GM13977 (cell line): ENCODE data around the gene RFT1.
A peak's percentile ranks its signal among the peaks of the same experiment; 100 is the strongest.

Experiments
- DNase-seq: peaks from one replicate; pipeline ENCODE4 v3.0.0; 2012; ENCODE audit warnings: low spot score
- in situ Hi-C: fragments of 300-500 bp; cut with MboI; formaldehyde crosslinking; loops from one replicate; pipeline ENCODE4 v1.12.0; 2022; ENCODE audit warnings: low sequenced_read_pairs, low pct_unique_long_range_greater_than_20kb, mixed read lengths, inconsistent platforms; ENCODE audit not compliant: unreplicated experiment
- TF ChIP-seq, protein P1 (sequence below): IDR thresholded peaks from 2 replicates; pipeline ENCODE4 v1.5.1; 2012; ENCODE audit warnings: mild to moderate bottlenecking, control low read depth; ENCODE audit not compliant: insufficient read depth; ENCODE audit errors: extremely low read depth, missing control alignments

RFT1 gene

DNA sequence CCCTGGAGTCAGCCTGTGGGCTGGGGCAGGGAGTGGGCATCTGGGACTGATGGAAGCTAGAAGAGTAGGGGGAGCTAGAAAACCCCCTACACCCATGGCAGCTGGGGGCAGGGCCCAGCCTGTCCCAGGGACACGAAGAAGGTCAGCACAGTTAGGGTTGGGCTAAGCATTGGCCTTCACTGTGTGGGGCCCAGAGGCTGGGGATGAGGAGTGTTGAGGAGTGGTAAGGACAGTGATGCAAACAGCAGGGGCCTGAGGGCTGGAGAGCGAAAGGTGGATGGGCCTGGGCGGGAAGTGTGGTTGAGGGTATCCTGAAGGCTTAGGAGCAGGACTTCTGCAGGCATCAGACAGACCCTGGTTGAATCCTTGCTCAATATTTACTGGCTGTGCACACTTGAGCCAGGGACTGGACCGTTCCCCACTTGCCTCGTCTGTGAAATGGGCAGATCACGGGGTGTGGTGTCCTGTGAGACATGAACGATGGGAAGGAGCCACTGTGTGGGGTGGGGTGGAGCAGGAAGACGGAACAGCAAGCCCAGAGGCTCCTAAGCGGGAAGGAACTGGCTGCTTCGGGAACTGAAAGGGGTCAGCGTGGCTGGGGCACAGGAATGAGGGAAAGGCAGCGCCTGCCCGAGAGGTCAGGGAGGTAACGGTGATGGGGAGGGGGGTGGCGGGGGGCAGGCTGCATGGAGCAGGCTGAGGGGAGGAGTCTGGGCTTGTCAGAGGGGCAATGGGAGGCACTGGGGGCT lies 38.1 kb upstream of the RFT1 start:
- in situ Hi-C loops, result no loop called here
- no peak for DNase-seq
- TF ChIP-seq, protein P1, sequence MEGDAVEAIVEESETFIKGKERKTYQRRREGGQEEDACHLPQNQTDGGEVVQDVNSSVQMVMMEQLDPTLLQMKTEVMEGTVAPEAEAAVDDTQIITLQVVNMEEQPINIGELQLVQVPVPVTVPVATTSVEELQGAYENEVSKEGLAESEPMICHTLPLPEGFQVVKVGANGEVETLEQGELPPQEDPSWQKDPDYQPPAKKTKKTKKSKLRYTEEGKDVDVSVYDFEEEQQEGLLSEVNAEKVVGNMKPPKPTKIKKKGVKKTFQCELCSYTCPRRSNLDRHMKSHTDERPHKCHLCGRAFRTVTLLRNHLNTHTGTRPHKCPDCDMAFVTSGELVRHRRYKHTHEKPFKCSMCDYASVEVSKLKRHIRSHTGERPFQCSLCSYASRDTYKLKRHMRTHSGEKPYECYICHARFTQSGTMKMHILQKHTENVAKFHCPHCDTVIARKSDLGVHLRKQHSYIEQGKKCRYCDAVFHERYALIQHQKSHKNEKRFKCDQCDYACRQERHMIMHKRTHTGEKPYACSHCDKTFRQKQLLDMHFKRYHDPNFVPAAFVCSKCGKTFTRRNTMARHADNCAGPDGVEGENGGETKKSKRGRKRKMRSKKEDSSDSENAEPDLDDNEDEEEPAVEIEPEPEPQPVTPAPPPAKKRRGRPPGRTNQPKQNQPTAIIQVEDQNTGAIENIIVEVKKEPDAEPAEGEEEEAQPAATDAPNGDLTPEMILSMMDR, result no peak

DNA sequence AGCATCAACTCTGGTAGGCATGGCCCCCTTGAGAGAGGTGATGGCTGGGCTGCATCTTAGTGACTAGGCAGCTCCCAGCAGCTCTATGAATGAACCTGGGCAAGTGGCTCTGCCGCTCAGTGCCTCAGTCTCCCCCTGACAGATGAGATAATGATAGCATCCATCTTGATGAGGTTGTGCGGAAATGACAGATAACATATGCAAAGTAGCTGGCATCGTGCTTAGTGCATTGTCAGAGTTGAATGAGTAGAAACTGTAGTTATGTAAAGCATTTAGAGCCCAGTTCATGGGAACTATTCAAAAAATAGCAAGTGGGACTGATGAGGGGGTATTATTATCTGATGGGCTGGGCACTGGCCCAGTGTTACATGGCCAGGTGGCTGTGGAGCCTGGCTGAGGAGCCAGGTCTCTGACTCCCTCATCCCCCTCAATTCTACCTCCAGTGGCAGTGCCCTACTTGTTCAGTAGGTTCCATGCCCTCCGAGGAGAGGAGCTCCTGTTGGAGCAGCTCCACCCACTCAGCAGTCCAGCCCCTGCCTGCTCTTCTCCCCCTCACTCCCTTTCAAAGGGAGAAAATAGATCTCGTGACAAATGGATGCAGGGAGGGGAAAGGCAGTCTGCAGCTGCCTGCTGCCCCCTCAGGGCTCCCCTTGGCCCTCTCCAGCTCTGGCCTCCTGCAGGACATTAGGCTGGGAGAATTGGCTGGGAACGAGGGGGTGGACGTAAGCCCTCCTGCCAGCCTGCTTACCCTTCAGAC lies 37.4 kb upstream of the RFT1 start:
- DNase-seq, result peak; percentile 57
- TF ChIP-seq, protein P1, result no peak
- in situ Hi-C loops, result no loop called here

DNA sequence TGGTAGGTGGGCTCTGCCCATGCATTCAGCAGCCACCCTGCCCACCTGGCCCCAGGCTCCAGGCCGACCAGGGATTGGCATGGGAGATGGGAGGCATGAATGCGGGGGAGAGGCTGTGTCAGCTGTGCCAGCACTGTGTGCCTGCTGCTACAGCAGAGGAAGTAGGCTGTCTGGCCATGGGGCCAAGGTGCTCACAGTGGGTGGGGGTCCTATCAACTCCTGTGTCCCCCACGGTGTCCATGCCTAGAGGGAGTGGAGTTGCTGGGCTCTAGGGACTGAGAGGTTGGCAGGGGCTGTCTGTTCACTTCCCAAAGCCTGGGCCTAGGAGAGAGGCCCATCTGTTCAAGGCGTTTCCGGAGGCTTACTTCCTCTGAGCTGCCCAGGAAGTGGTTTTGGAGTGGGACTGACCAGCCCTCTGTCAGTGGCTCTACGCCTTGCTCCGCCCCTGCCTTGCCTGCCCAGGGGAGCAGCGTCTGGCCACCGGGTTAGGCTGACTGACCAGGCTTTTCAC lies 36.6 kb upstream of the RFT1 start:
- TF ChIP-seq, protein P1, result no peak
- in situ Hi-C loops, result no loop called here
- no peak for DNase-seq

DNA sequence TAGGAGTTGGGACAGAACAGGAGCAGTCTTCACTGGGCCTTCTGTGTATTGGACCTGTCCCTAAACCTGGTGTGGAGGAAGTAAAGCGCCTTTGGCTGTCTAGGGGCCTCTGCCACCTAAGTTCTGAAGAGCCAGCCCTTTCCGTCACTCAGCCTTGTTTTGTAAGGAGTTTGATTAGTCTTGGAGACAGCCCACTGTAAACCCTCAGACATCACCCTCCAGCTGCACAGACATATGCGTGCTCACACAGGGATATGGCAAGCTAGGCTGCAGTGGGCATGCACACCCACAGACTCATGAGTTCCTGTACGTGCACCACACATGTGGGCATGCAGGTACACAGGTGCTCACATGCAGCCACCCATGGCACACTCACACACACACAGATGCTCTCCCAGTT lies 36.0 kb upstream of the RFT1 start:
- DNase-seq, result no peak
- in situ Hi-C loops, result no loop called here
- TF ChIP-seq, protein P1, result no peak

DNA sequence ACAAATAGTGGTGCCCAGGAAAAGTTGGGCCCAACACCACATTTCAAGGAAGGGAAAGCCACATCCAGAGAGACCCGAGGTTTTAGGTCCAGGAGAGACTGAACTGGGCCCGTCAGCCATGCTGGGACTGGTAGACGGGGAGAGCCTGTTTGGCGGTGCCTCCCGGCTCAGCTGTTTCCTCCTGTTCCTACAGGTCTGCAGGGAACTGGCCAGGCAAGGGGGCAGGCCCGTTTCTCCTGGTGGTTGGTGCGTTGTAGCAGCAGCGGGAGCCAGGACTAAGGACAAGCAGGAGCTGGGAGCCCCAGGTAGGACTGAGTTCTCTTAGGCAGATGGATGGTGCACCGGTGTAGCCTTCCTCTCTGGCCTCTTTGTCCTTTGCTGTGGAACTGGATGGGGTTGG lies 34.7 kb upstream of the RFT1 start:
- TF ChIP-seq, protein P1, result no peak
- DNase-seq, result no peak
- in situ Hi-C loops, result no loop called here

DNA sequence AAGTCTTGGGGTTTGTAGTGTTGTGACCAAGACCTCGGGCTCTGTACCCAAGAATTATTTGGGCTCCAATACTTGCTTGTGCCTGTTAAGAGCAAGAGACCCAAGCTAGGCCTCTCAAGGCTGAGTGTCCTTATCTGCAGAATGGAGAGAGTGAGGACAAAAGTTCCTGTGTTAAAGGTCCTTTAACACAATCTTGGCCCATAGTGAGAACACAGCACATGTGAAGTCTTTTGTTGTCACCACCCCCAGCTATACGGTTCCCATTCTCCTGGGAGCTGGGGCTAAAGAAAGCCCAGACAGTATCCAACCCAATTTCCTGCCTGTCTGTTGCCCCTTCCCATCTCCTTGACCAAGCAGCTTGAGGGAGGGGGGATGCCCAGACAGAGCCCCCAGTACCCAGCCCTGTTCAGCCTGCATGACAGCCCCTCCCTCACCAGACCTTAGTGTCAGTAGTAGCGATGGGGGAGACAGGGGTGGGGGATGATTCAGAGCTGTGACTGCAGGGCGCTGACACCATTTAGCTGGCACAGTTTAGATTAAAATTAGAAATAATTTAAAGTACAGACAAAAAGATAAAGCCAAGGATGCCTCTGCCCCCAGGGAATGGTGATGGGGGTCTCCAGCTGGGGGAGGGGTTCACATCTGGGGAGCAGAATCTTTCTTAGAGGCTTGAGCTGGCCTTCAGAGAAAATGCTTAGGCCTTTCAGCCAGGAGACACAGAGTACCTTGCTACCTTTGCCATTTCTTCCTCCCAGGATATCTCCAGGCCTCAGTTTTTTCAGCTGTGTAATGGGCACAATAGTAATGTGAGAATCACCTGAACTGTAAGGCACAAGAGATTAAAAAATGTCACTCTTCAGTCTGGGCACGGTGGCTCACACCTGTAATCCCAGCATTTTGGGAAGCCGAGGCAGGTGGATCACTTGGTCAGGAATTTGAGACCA lies 33.5 kb upstream of the RFT1 start:
- no peak for DNase-seq
- in situ Hi-C loops, result no loop called here
- TF ChIP-seq, protein P1, result no peak
